ENCODE measurements around the gene PAXX.

Gene PAXX

DNA sequence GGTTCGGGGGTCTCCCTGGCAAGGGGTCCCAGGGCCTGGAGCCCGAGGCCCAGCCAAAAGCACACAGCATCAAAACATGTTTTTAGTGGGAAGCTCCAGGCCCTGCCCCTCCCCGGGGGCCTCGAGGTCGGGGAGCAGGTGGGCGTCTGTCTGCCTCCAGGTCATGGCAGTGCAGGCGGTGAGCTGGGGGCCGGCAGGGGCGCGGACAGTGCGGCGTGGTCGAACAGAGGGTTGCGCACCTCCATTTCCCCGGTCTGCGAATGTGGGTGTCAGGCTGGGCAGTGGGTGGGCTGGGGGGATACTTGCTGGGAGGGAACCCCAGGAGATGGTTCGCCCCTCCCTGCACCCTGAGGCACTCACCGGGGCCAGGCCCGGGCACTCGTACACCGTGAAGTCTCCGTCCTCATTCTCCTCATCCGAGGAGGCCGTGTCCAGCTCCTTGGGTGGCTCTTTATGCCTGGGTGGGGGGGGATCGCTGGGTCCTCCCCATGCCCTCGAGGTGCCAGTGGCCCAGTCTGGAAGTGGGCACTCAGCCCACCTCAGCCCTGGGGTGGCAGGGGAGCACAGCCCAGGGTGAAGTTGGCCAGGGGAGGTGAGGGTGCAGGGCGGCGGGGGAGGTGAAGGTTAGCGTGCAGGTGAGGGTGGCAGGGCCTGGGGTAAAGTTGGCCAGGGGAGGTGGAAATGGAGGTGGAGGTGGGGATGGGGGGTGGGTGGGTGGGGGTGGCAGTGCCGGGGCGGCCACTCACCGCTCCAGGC, 47.6 kb downstream of the PAXX start:
- Histone ChIP-seq H3K9ac (ENCODE audit: low read depth, low read length) (no peak overlapping the region), H3K9me3 (ENCODE audit: insufficient read depth, low read length, severe bottlenecking) (no peaks in the 10 kb centered on the region), H3K4me2 (ENCODE audit: insufficient read depth, low read length) (no peak overlapping the region), H3K4me3 (ENCODE audit: low read depth in 1 of 2, low read length in 2 of 2) (no peak overlapping the region), H3K4me1 (ENCODE audit: insufficient read depth, low read length) (peaks cover 6% of the 10 kb centered on the region), H4K20me1 (ENCODE audit: insufficient read depth, low read length) (peaks cover 25% of the 10 kb centered on the region), H3K36me3 (ENCODE audit: insufficient read depth, low read length) (no peaks in the 10 kb centered on the region), H3K27me3 (ENCODE audit: insufficient read depth, low read length, poor library complexity) (peaks cover 16% of the 10 kb centered on the region), H2AFZ (ENCODE audit: low read depth, low read length) (no peak overlapping the region), H3K27ac (ENCODE audit: low read length) (no peak overlapping the region), H3K79me2 (ENCODE audit: insufficient read depth, low read length) (no peaks in the 10 kb centered on the region)
- DNase-seq: no peak
- ATAC-seq (ENCODE audit: insufficient read depth, low read depth): no peak
- TF ChIP-seq CTCF (IDR thresholded peaks at IDR 0.05; ENCODE audit: borderline replicate concordance, extremely low read depth, low read length, poor library complexity, severe bottlenecking) (no peak), EZH2 (IDR thresholded peaks at IDR 0.05; ENCODE audit: borderline replicate concordance, low read depth, low read length, severe bottlenecking) (no peak)

- no peaks in the 10 kb centered on the region for H3K79me2 ChIP-seq (ENCODE audit: insufficient read depth, low read length)
- H3K9me3 ChIP-seq (ENCODE audit: insufficient read depth, low read length, severe bottlenecking): no peaks in the 10 kb centered on the region
- no peaks in the 10 kb centered on the region for H3K36me3 ChIP-seq (ENCODE audit: insufficient read depth, low read length)
- no peak for ATAC-seq (ENCODE audit: insufficient read depth, low read depth)
- DNase-seq: no peak
- peaks cover 20% of the 10 kb centered on the region for H3K27me3 ChIP-seq (ENCODE audit: insufficient read depth, low read length, poor library complexity)
- TF ChIP-seq EZH2 (IDR thresholded peaks at IDR 0.05; ENCODE audit: borderline replicate concordance, low read depth, low read length, severe bottlenecking) (no peak), CTCF (IDR thresholded peaks at IDR 0.05; ENCODE audit: borderline replicate concordance, extremely low read depth, low read length, poor library complexity, severe bottlenecking) (no peak)
- H3K4me2 ChIP-seq (ENCODE audit: insufficient read depth, low read length): no peak overlapping the region
- no peak overlapping the region for H2AFZ ChIP-seq (ENCODE audit: low read depth, low read length)
- no peak overlapping the region for H3K9ac ChIP-seq (ENCODE audit: low read depth, low read length)
- no peak overlapping the region for H3K27ac ChIP-seq (ENCODE audit: low read length)
- H3K4me3 ChIP-seq (ENCODE audit: low read depth in 1 of 2, low read length in 2 of 2): no peak overlapping the region
- H3K4me1 ChIP-seq (ENCODE audit: insufficient read depth, low read length): no peaks in the 10 kb centered on the region
- peaks cover 25% of the 10 kb centered on the region; the same call in 1 of the 2 replicates for H4K20me1 ChIP-seq (ENCODE audit: insufficient read depth, low read length)
Observed at GRCh38 chr9:137040568-137040967, 48.3 kb downstream of the PAXX start.

- Histone ChIP-seq H3K9me3 (ENCODE audit: insufficient read depth, low read length, severe bottlenecking) (no peaks in the 10 kb centered on the region), H3K4me3 (ENCODE audit: low read depth in 1 of 2, low read length in 2 of 2) (no peak overlapping the region), H3K27ac (ENCODE audit: low read length) (no peak overlapping the region), H3K79me2 (ENCODE audit: insufficient read depth, low read length) (no peaks in the 10 kb centered on the region), H4K20me1 (ENCODE audit: insufficient read depth, low read length) (peaks cover 25% of the 10 kb centered on the region), H3K4me2 (ENCODE audit: insufficient read depth, low read length) (no peak overlapping the region), H3K36me3 (ENCODE audit: insufficient read depth, low read length) (no peaks in the 10 kb centered on the region), H2AFZ (ENCODE audit: low read depth, low read length) (no peak overlapping the region), H3K4me1 (ENCODE audit: insufficient read depth, low read length) (no peaks in the 10 kb centered on the region), H3K9ac (ENCODE audit: low read depth, low read length) (no peak overlapping the region), H3K27me3 (ENCODE audit: insufficient read depth, low read length, poor library complexity) (peaks cover 24% of the 10 kb centered on the region)
- ATAC-seq (ENCODE audit: insufficient read depth, low read depth) (no peak), DNase-seq (no peak)
- no peak for TF ChIP-seq EZH2 (IDR thresholded peaks at IDR 0.05; ENCODE audit: borderline replicate concordance, low read depth, low read length, severe bottlenecking)
- no peak for TF ChIP-seq CTCF (IDR thresholded peaks at IDR 0.05; ENCODE audit: borderline replicate concordance, extremely low read depth, low read length, poor library complexity, severe bottlenecking)
Observed at GRCh38 chr9:137041124-137041523, 48.9 kb downstream of the PAXX start.
